ENCODE measurements around the gene PGLYRP3. TPM values are rescaled to one million over a fixed set of nuclear protein-coding genes. Genes with fewer than 3 reads are reported as not detected.

PGLYRP3 gene
- total and polyA plus RNA-seq, 2 of the 8 experiments (the other 6 are each of a cell fraction or from before 2014, with no cell fraction given) = not detected

DNA sequence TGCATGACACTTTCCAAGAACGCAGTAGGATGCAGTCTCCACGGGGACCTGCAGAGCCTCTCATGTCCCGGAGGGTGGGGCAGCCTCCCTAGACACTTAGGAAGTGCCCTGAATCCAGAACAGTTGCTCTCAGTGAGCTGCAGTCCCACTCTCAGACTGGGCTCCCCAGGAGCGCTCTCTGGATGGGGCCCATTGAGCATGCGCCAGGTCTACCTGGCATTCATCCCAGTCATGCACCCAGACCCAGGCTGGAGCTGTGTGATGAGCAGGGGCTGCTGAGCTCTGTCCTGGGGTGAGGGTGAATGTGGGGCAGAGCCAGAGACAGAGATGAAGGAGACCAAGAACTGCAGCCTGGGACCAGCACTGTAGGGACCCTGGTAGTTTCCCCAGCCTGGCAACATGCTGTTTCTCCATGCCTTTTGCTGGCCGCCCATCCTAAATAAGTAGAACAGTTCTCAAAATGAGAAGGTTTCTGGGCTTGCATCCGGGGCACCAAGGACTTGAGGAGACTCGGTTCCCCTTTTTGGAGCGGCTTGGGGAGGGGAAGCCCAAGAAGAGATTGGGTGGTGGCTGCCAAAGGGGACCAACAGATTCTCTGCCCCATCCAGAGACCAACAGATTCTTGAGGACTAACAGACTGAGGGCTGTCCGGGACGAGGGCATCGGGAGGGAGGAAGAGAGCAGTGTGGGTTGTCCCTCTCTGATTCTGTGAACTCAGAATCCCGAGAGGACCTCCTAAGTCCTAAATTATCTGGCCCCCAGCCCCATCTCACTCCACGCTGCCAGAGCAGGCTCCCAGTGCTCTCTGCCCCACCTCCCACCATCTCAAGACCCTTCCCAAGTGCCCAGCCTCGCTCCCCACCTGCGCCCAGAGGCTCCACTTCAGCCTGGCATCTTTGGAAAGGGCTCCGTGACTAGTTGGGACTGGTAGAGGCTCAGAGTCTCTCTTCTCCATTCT is 36.9 kb upstream of the PGLYRP3 start:
- Histone ChIP-seq H4K8ac (ENCODE audit: extremely low read depth, insufficient read depth, low read length) (no peak overlapping the region; the same call in 1 of the 2 replicates), H4K91ac (replicated peaks; ENCODE audit: insufficient read length, low read length) (no peak overlapping the region), H2BK20ac (ENCODE audit: low read length) (no peak overlapping the region), H3K14ac (ENCODE audit: insufficient read length) (no peak overlapping the region), H4K5ac (ENCODE audit: insufficient read length, low read depth, low read length) (no peak overlapping the region), H3K23ac (ENCODE audit: insufficient read length) (no peak overlapping the region), H3K18ac (ENCODE audit: extremely low read depth, low read length) (no peak overlapping the region), H2BK120ac (replicated peaks; ENCODE audit: low read depth, low read length) (no peak overlapping the region), H3K56ac (replicated peaks; ENCODE audit: insufficient read length, low read depth, low read length) (no peak overlapping the region), H2AK5ac (ENCODE audit: low read depth, low read length) (no peak overlapping the region), H2BK5ac (ENCODE audit: low read depth, low read length) (no peak overlapping the region), H3K4me3 (ENCODE audit: extremely low read depth in 1 of 4, insufficient read depth in 2 of 4, low read depth in 3 of 4, low read length in 4 of 4) (no peak overlapping the region), H2BK15ac (ENCODE audit: low read length) (no peak overlapping the region), H3K9ac (replicated peaks in 1 of 4; ENCODE audit: extremely low read depth in 1 of 4, low read depth in 3 of 4, low read length in 3 of 4) (no peak overlapping the region), H4K20me1 (replicated peaks in 1 of 2; ENCODE audit: control insufficient read depth in 1 of 2, insufficient read depth in 2 of 2, low read length in 2 of 2) (no peaks in the 10 kb centered on the region), H3K79me2 (ENCODE audit: control insufficient read depth in 1 of 2, insufficient read depth in 2 of 2, low read length in 2 of 2) (no peaks in the 10 kb centered on the region), H3K9me3 (ENCODE audit: insufficient read depth in 2 of 2, low read depth in 1 of 2, low read length in 1 of 2) (no peaks in the 10 kb centered on the region), H3K4ac (replicated peaks; ENCODE audit: insufficient read length, low read depth, low read length) (no peak overlapping the region), H3K79me1 (ENCODE audit: low read depth, low read length) (no peaks in the 10 kb centered on the region), H3K36me3 (ENCODE audit: control insufficient read depth in 2 of 4, insufficient read depth in 4 of 4, low read length in 3 of 4) (no peaks in the 10 kb centered on the region), H3K4me2 (ENCODE audit: insufficient read depth in 1 of 2, low read depth in 2 of 2, low read length in 2 of 2) (no peak overlapping the region), H3K27me3 (replicated peaks in 1 of 4; ENCODE audit: control insufficient read depth in 3 of 4, extremely low read depth in 1 of 4, insufficient read depth in 3 of 4, low read length in 3 of 4) (no peaks in the 10 kb centered on the region), H2AFZ (ENCODE audit: low read length) (no peak overlapping the region), H3K23me2 (ENCODE audit: low read depth, low read length) (no peaks in the 10 kb centered on the region), H3K4me1 (replicated peaks in 1 of 4; ENCODE audit: control insufficient read depth in 3 of 4, insufficient read depth in 4 of 4, low read length in 3 of 4) (no peaks in the 10 kb centered on the region), H3K27ac (ENCODE audit: low read depth, low read length) (no peak overlapping the region), H2BK12ac (ENCODE audit: low read depth, low read length) (no peak overlapping the region)
- 75% methylated on average over 17 of the region's 17 CpGs; no CpG with 5 or more reads in 1 of the 2 experiments for WGBS, 2 experiments (ENCODE audit: extremely low coverage in 1 of 2, insufficient coverage in 1 of 2, insufficient read length in 1 of 2, insufficient replicate concordance in 2 of 2, low coverage in 1 of 2, low lambda C conversion rate in 2 of 2, missing lambda C conversion rate in 1 of 2)
- no peak for FAIRE-seq
- CTCF ChIA-PET (ENCODE audit: partially characterized antibody) = interaction anchor here (0.7 to 8.5 kb wide), 7 partner anchors 14 to 268 kb away, joined by 3 to 360 read pairs (median 3); partner anchors contain the start of gene S100A12
- POLR2A ChIA-PET (ENCODE audit: partially characterized antibody) = no interaction called here
- peak in 1 of 2 experiments; percentile 31 for DNase-seq (ENCODE audit: low read depth in 1 of 2, low spot score in 2 of 2)
- TF ChIP-seq ASH2L (IDR thresholded peaks at IDR 0.05; ENCODE audit: low read length) (no peak), CBX5 (IDR thresholded peaks at IDR 0.05; ENCODE audit: low read depth, low read length) (no peak), GABPA (IDR thresholded peaks at IDR 0.05; ENCODE audit: borderline replicate concordance, insufficient read depth, low read length) (no peak), SIN3A (conservative IDR thresholded peaks at IDR 0.05 in 1 of 2, IDR thresholded peaks at IDR 0.05 in 1 of 2; ENCODE audit: low read depth in 1 of 2, low read length in 2 of 2) (no peak), YY1 (IDR thresholded peaks at IDR 0.05; ENCODE audit: low read depth, low read length) (no peak), RXRA (IDR thresholded peaks at IDR 0.05; ENCODE audit: insufficient read depth, low read depth, low read length) (no peak), SP4 (IDR thresholded peaks at IDR 0.05; ENCODE audit: low read length) (no peak), PHF8 (conservative IDR thresholded peaks at IDR 0.05; ENCODE audit: low read depth, low read length) (no peak), SAP30 (IDR thresholded peaks at IDR 0.05; ENCODE audit: insufficient read depth, insufficient replicate concordance, low read length) (no peak)
- TF ChIP-seq, protein P1, sequence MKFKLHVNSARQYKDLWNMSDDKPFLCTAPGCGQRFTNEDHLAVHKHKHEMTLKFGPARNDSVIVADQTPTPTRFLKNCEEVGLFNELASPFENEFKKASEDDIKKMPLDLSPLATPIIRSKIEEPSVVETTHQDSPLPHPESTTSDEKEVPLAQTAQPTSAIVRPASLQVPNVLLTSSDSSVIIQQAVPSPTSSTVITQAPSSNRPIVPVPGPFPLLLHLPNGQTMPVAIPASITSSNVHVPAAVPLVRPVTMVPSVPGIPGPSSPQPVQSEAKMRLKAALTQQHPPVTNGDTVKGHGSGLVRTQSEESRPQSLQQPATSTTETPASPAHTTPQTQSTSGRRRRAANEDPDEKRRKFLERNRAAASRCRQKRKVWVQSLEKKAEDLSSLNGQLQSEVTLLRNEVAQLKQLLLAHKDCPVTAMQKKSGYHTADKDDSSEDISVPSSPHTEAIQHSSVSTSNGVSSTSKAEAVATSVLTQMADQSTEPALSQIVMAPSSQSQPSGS (IDR thresholded peaks at IDR 0.05; ENCODE audit: low read length) = no peak

Measured in H1 (cell line).